ENCODE results near the gene CHMP2B.
"Not testable (repeated sequence)": the region's sequence is repeated elsewhere in the genome, so short reads cannot be mapped to it uniquely, and the experiment has no call there.

The CHMP2B gene

GRCh38 chr3:87227835-87228144 lies 681 bp downstream of the CHMP2B start:
- Histone ChIP-seq H3K4me3 (ENCODE audit: low read depth in 1 of 2, low read length in 2 of 2) (peak overlapping the region; percentile 93 to 94), H3K27ac (ENCODE audit: low read depth, low read length) (no peak overlapping the region), H3K9me3 (ENCODE audit: control insufficient read depth in 1 of 2, low read length in 2 of 2) (no peaks in the 10 kb centered on the region), H3K9ac (ENCODE audit: low read depth in 1 of 2, low read length in 2 of 2) (peak overlapping the region; percentile 98), H3K27me3 (ENCODE audit: control insufficient read depth in 1 of 2, insufficient read depth in 2 of 2, low read length in 2 of 2) (no peaks in the 10 kb centered on the region), H3K4me1 (ENCODE audit: control insufficient read depth in 1 of 2, insufficient read depth in 2 of 2, low read length in 2 of 2) (peaks cover 14 to 26% of the 10 kb centered on the region in 2 donors), H3K36me3 (ENCODE audit: control insufficient read depth in 1 of 2, insufficient read depth in 2 of 2, low read length in 2 of 2) (no peaks in the 10 kb centered on the region)

GRCh38 chr3:87228316-87228715 lies 1.2 kb downstream of the CHMP2B start:
- Histone ChIP-seq H3K27ac (ENCODE audit: low read depth, low read length) (no peak overlapping the region), H3K27me3 (ENCODE audit: control insufficient read depth in 1 of 2, insufficient read depth in 2 of 2, low read length in 2 of 2) (no peaks in the 10 kb centered on the region), H3K4me3 (ENCODE audit: low read depth in 1 of 2, low read length in 2 of 2) (peak overlapping the region; percentile 93 to 94), H3K9me3 (ENCODE audit: control insufficient read depth in 1 of 2, low read length in 2 of 2) (no peaks in the 10 kb centered on the region), H3K9ac (ENCODE audit: low read depth in 1 of 2, low read length in 2 of 2) (peak overlapping the region; percentile 98), H3K4me1 (ENCODE audit: control insufficient read depth in 1 of 2, insufficient read depth in 2 of 2, low read length in 2 of 2) (peaks cover 14 to 26% of the 10 kb centered on the region in 2 donors), H3K36me3 (ENCODE audit: control insufficient read depth in 1 of 2, insufficient read depth in 2 of 2, low read length in 2 of 2) (no peaks in the 10 kb centered on the region)

GRCh38 chr3:87229113-87229512 lies 2.0 kb downstream of the CHMP2B start:
- Histone ChIP-seq H3K4me1 (ENCODE audit: control insufficient read depth in 1 of 2, insufficient read depth in 2 of 2, low read length in 2 of 2) (peaks cover 14 to 26% of the 10 kb centered on the region in 2 donors), H3K27me3 (ENCODE audit: control insufficient read depth in 1 of 2, insufficient read depth in 2 of 2, low read length in 2 of 2) (no peaks in the 10 kb centered on the region), H3K4me3 (ENCODE audit: low read depth in 1 of 2, low read length in 2 of 2) (peak overlapping the region in 1 of 2 donors; percentile 93), H3K9me3 (ENCODE audit: control insufficient read depth in 1 of 2, low read length in 2 of 2) (no peaks in the 10 kb centered on the region), H3K9ac (ENCODE audit: low read depth in 1 of 2, low read length in 2 of 2) (no peak overlapping the region), H3K27ac (ENCODE audit: low read depth, low read length) (no peak overlapping the region), H3K36me3 (ENCODE audit: control insufficient read depth in 1 of 2, insufficient read depth in 2 of 2, low read length in 2 of 2) (no peaks in the 10 kb centered on the region)

GRCh38 chr3:87233805-87234204 lies 6.7 kb downstream of the CHMP2B start:
- H3K4me1 ChIP-seq (ENCODE audit: control insufficient read depth in 1 of 2, insufficient read depth in 2 of 2, low read length in 2 of 2): peaks cover under 1 to 5% of the 10 kb centered on the region in 2 donors
- no peaks in the 10 kb centered on the region for H3K9me3 ChIP-seq (ENCODE audit: control insufficient read depth in 1 of 2, low read length in 2 of 2)
- H3K27ac ChIP-seq (ENCODE audit: low read depth, low read length): no peak overlapping the region
- no peaks in the 10 kb centered on the region for H3K27me3 ChIP-seq (ENCODE audit: control insufficient read depth in 1 of 2, insufficient read depth in 2 of 2, low read length in 2 of 2)
- H3K36me3 ChIP-seq (ENCODE audit: control insufficient read depth in 1 of 2, insufficient read depth in 2 of 2, low read length in 2 of 2): peaks cover 0 to 6% of the 10 kb centered on the region in 2 donors
- no peak overlapping the region for H3K4me3 ChIP-seq (ENCODE audit: low read depth in 1 of 2, low read length in 2 of 2)
- H3K9ac ChIP-seq (ENCODE audit: low read depth in 1 of 2, low read length in 2 of 2): no peak overlapping the region

- Histone ChIP-seq H3K9me3 (ENCODE audit: control insufficient read depth in 1 of 2, low read length in 2 of 2) (no peaks in the 10 kb centered on the region), H3K27me3 (ENCODE audit: control insufficient read depth in 1 of 2, insufficient read depth in 2 of 2, low read length in 2 of 2) (no peaks in the 10 kb centered on the region), H3K36me3 (ENCODE audit: control insufficient read depth in 1 of 2, insufficient read depth in 2 of 2, low read length in 2 of 2) (peaks cover 0 to 6% of the 10 kb centered on the region in 2 donors), H3K9ac (ENCODE audit: low read depth in 1 of 2, low read length in 2 of 2) (no peak overlapping the region), H3K27ac (ENCODE audit: low read depth, low read length) (no peak overlapping the region), H3K4me1 (ENCODE audit: control insufficient read depth in 1 of 2, insufficient read depth in 2 of 2, low read length in 2 of 2) (no peaks in the 10 kb centered on the region), H3K4me3 (ENCODE audit: low read depth in 1 of 2, low read length in 2 of 2) (no peak overlapping the region)
Measured at GRCh38 chr3:87236093-87236492, 9.0 kb downstream of the CHMP2B start.

GRCh38 chr3:87246662-87247429 lies 19.7 kb downstream of the CHMP2B start:
- peaks cover 18 to 31% of the 10 kb centered on the region in 2 donors for H3K36me3 ChIP-seq (ENCODE audit: control insufficient read depth in 1 of 2, insufficient read depth in 2 of 2, low read length in 2 of 2)

GRCh38 chr3:87247430-87247773 lies 20.3 kb downstream of the CHMP2B start:
- peaks cover 18 to 31% of the 10 kb centered on the region in 2 donors for H3K36me3 ChIP-seq (ENCODE audit: control insufficient read depth in 1 of 2, insufficient read depth in 2 of 2, low read length in 2 of 2)
- no peaks in the 10 kb centered on the region for H3K27me3 ChIP-seq (ENCODE audit: control insufficient read depth in 1 of 2, insufficient read depth in 2 of 2, low read length in 2 of 2)
- H3K4me3 ChIP-seq (ENCODE audit: low read depth in 1 of 2, low read length in 2 of 2): no peak overlapping the region
- H3K4me1 ChIP-seq (ENCODE audit: control insufficient read depth in 1 of 2, insufficient read depth in 2 of 2, low read length in 2 of 2): no peaks in the 10 kb centered on the region
- H3K9ac ChIP-seq (ENCODE audit: low read depth in 1 of 2, low read length in 2 of 2): no peak overlapping the region
- H3K9me3 ChIP-seq (ENCODE audit: control insufficient read depth in 1 of 2, low read length in 2 of 2): no peaks in the 10 kb centered on the region
- no peak overlapping the region for H3K27ac ChIP-seq (ENCODE audit: low read depth, low read length)

More at GRCh38 chr3:87246662-87247429, 19.7 kb downstream of the CHMP2B start:
- H3K4me1 ChIP-seq (ENCODE audit: control insufficient read depth in 1 of 2, insufficient read depth in 2 of 2, low read length in 2 of 2): no peaks in the 10 kb centered on the region
- no peaks in the 10 kb centered on the region for H3K27me3 ChIP-seq (ENCODE audit: control insufficient read depth in 1 of 2, insufficient read depth in 2 of 2, low read length in 2 of 2)
- no peak overlapping the region for H3K9ac ChIP-seq (ENCODE audit: low read depth in 1 of 2, low read length in 2 of 2)
- H3K9me3 ChIP-seq (ENCODE audit: control insufficient read depth in 1 of 2, low read length in 2 of 2): no peaks in the 10 kb centered on the region
- H3K4me3 ChIP-seq (ENCODE audit: low read depth in 1 of 2, low read length in 2 of 2): no peak overlapping the region
- H3K27ac ChIP-seq (ENCODE audit: low read depth, low read length): no peak overlapping the region

- not testable (repeated sequence) for H3K9me3 ChIP-seq (ENCODE audit: control insufficient read depth in 1 of 2, low read length in 2 of 2); H3K9ac ChIP-seq (ENCODE audit: low read depth in 1 of 2, low read length in 2 of 2); H3K4me3 ChIP-seq (ENCODE audit: low read depth in 1 of 2, low read length in 2 of 2); H3K27ac ChIP-seq (ENCODE audit: low read depth, low read length); H3K27me3 ChIP-seq (ENCODE audit: control insufficient read depth in 1 of 2, insufficient read depth in 2 of 2, low read length in 2 of 2); H3K4me1 ChIP-seq (ENCODE audit: control insufficient read depth in 1 of 2, insufficient read depth in 2 of 2, low read length in 2 of 2)
- H3K36me3 ChIP-seq (ENCODE audit: control insufficient read depth in 1 of 2, insufficient read depth in 2 of 2, low read length in 2 of 2): peaks cover 18 to 31% of the 10 kb centered on the region in 2 donors
Measured at GRCh38 chr3:87248231-87248630, 21.1 kb downstream of the CHMP2B start.

GRCh38 chr3:87248831-87249230 lies 21.7 kb downstream of the CHMP2B start:
- H3K36me3 ChIP-seq (ENCODE audit: control insufficient read depth in 1 of 2, insufficient read depth in 2 of 2, low read length in 2 of 2): peaks cover 21 to 36% of the 10 kb centered on the region in 2 donors

GRCh38 chr3:87250009-87250408 lies 22.9 kb downstream of the CHMP2B start:
- Histone ChIP-seq H3K27me3 (ENCODE audit: control insufficient read depth in 1 of 2, insufficient read depth in 2 of 2, low read length in 2 of 2) (no peaks in the 10 kb centered on the region), H3K4me1 (ENCODE audit: control insufficient read depth in 1 of 2, insufficient read depth in 2 of 2, low read length in 2 of 2) (no peaks in the 10 kb centered on the region), H3K9me3 (ENCODE audit: control insufficient read depth in 1 of 2, low read length in 2 of 2) (no peaks in the 10 kb centered on the region), H3K36me3 (ENCODE audit: control insufficient read depth in 1 of 2, insufficient read depth in 2 of 2, low read length in 2 of 2) (peaks cover 21 to 38% of the 10 kb centered on the region in 2 donors), H3K4me3 (ENCODE audit: low read depth in 1 of 2, low read length in 2 of 2) (no peak overlapping the region), H3K27ac (ENCODE audit: low read depth, low read length) (no peak overlapping the region), H3K9ac (ENCODE audit: low read depth in 1 of 2, low read length in 2 of 2) (no peak overlapping the region)

More at GRCh38 chr3:87248831-87249230, 21.7 kb downstream of the CHMP2B start:
- Histone ChIP-seq H3K4me3 (ENCODE audit: low read depth in 1 of 2, low read length in 2 of 2) (no peak overlapping the region), H3K9ac (ENCODE audit: low read depth in 1 of 2, low read length in 2 of 2) (no peak overlapping the region), H3K9me3 (ENCODE audit: control insufficient read depth in 1 of 2, low read length in 2 of 2) (no peaks in the 10 kb centered on the region), H3K4me1 (ENCODE audit: control insufficient read depth in 1 of 2, insufficient read depth in 2 of 2, low read length in 2 of 2) (no peaks in the 10 kb centered on the region), H3K27ac (ENCODE audit: low read depth, low read length) (no peak overlapping the region), H3K27me3 (ENCODE audit: control insufficient read depth in 1 of 2, insufficient read depth in 2 of 2, low read length in 2 of 2) (no peaks in the 10 kb centered on the region)
